SK-N-SH treated with all-trans-retinoic acid at 6 μM for 48 hours (cell line): ENCODE measurements around the gene PRKCE.

ENCODE experiments used
- ZC3H10 ChIP-seq: fragments of 250-450 bp; sonication (Bioruptor Pico); IDR thresholded peaks from 2 replicates; pipeline ENCODE4 v1.5.1; 2021; ENCODE audit warnings: mild to moderate bottlenecking, moderate library complexity
- ZFP3 ChIP-seq: fragments of 250-450 bp; sonication (Bioruptor Pico); IDR thresholded peaks from 2 replicates; pipeline ENCODE4 v1.5.0; 2020; ENCODE audit warnings: mild to moderate bottlenecking, moderate library complexity
- ZFP30 ChIP-seq: fragments of 450-650 bp; formaldehyde crosslinking; IDR thresholded peaks from 2 replicates; pipeline ENCODE4 v1.5.0; 2022; ENCODE audit warnings: mild to moderate bottlenecking, moderate library complexity

DNA sequence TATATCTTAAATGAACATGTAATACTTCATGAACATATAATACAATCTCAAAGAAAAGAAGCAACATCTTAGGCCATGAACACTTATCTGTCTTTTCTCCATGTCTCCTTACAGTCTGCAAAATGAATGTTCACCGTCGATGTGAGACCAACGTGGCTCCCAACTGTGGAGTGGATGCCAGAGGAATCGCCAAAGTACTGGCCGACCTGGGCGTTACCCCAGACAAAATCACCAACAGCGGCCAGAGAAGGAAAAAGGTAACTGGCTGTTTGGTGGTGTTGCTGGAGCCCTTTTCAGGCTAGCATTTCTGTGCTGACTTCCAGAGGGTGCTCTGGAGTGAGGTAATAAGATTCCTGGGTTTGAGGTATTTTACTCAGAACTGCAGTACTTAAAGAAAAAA is 349.8 kb downstream of the PRKCE start:
- TF ChIP-seq ZC3H10 (CRISPR knock-in tag) (no peak), ZFP30 (CRISPR knock-in tag) (no peak), ZFP3 (no peak)
